Liver (tissue), 9 donors: ENCODE data around the gene MFSD2B. TPM values are rescaled to one million over a fixed set of nuclear protein-coding genes. Genes with fewer than 3 reads are reported as not detected.

Experiments used
- DNase-seq: peaks from one replicate; pipeline ENCODE4 v3.0.0-alpha.2; 2017; ENCODE audit warnings: low spot score
- H3K27ac ChIP-seq, 2 donors: one replicate each; pipeline ENCODE4 v1.7.0; 2013; ENCODE audit warnings: inconsistent platforms in 2 of 2, low read length in 2 of 2, control low read depth in 1 of 2, low read depth in 1 of 2, mild to moderate bottlenecking in 1 of 2
- H3K27me3 ChIP-seq, 4 donors: one replicate each; pipeline versions ENCODE4 v1.6.1 to v1.7.0; 2013; ENCODE audit warnings: low read length in 3 of 4, inconsistent platforms in 1 of 4, mild to moderate bottlenecking in 1 of 4, moderate library complexity in 1 of 4; ENCODE audit not compliant: control insufficient read depth in 4 of 4, insufficient read depth in 4 of 4
- H3K36me3 ChIP-seq, 4 donors: one replicate each; pipeline versions ENCODE4 v1.6.1 to v1.7.0; 2013; ENCODE audit warnings: low read length in 3 of 4, mild to moderate bottlenecking in 3 of 4, low read depth in 1 of 4, moderate library complexity in 1 of 4; ENCODE audit not compliant: control insufficient read depth in 4 of 4, insufficient read depth in 3 of 4
- H3K4me1 ChIP-seq, 4 donors: one replicate each; pipeline versions ENCODE4 v1.6.1 to v1.7.0; 2013; ENCODE audit warnings: low read length in 3 of 4, mild to moderate bottlenecking in 3 of 4, moderate library complexity in 1 of 4; ENCODE audit not compliant: control insufficient read depth in 4 of 4, insufficient read depth in 4 of 4
- H3K4me3 ChIP-seq, 3 donors: one replicate each; pipeline versions ENCODE4 v1.6.1 to v1.7.0; 2013; ENCODE audit warnings: low read length in 3 of 3, control low read depth in 1 of 3, low read depth in 1 of 3, mild to moderate bottlenecking in 1 of 3
- H3K9ac ChIP-seq, 2 donors: one replicate each; pipeline ENCODE4 v1.7.0; 2013; ENCODE audit warnings: low read length in 2 of 2, mild to moderate bottlenecking in 2 of 2, moderate library complexity in 2 of 2, control low read depth in 1 of 2, low read depth in 1 of 2
- H3K9me3 ChIP-seq, 4 donors: one replicate each; pipeline versions ENCODE4 v1.6.1 to v1.7.0; 2013; ENCODE audit warnings: low read length in 3 of 4; ENCODE audit not compliant: control insufficient read depth in 4 of 4
- ATF3 ChIP-seq: IDR thresholded peaks from 2 replicates; pipeline ENCODE4 v1.6.1; 2016; ENCODE audit warnings: antibody characterized with exemption
- CTCF ChIP-seq: fragments of 150-350 bp; IDR thresholded peaks from 2 replicates; pipeline ENCODE4 v1.5.1; 2017; ENCODE audit warnings: improper control_type of control experiment, low read depth, low read length; ENCODE audit not compliant: missing input control
- EGR1 ChIP-seq, 2 donors: IDR thresholded peaks; 2 replicates each; pipeline ENCODE4 v1.6.1; 2016 to 2018; ENCODE audit warnings: antibody characterized with exemption in 2 of 2, low read depth in 2 of 2
- FOXA1 ChIP-seq: IDR thresholded peaks from 2 replicates; pipeline ENCODE4 v1.6.1; 2016; ENCODE audit warnings: antibody characterized with exemption
- FOXA2 ChIP-seq: IDR thresholded peaks from 2 replicates; pipeline ENCODE4 v1.6.1; 2016; ENCODE audit warnings: antibody characterized with exemption
- GABPA ChIP-seq, 2 donors: IDR thresholded peaks in 1 of 2; conservative IDR thresholded peaks in 1 of 2; 2 replicates each; pipeline ENCODE4 v1.6.1; 2016; ENCODE audit warnings: antibody characterized with exemption in 2 of 2, mild to moderate bottlenecking in 1 of 2, moderate library complexity in 1 of 2
- HNF4A ChIP-seq, 2 donors: conservative IDR thresholded peaks; 2 replicates each; pipeline ENCODE4 v1.6.1; 2016; ENCODE audit warnings: antibody characterized with exemption in 2 of 2, mild to moderate bottlenecking in 2 of 2
- HNF4G ChIP-seq: IDR thresholded peaks from 2 replicates; pipeline ENCODE4 v1.6.1; 2016; ENCODE audit warnings: antibody characterized with exemption
- JUND ChIP-seq, 2 donors: IDR thresholded peaks; 2 replicates each; pipeline ENCODE4 v1.6.1; 2016; ENCODE audit warnings: antibody characterized with exemption in 2 of 2
- MAX ChIP-seq: IDR thresholded peaks from 2 replicates; pipeline ENCODE4 v1.6.1; 2016; ENCODE audit warnings: antibody characterized with exemption
- NR2F2 ChIP-seq: IDR thresholded peaks from 2 replicates; pipeline ENCODE4 v1.6.1; 2016; ENCODE audit warnings: antibody characterized with exemption
- RAD21 ChIP-seq, 2 donors: IDR thresholded peaks; 2 replicates each; pipeline ENCODE4 v1.6.1; 2016; ENCODE audit warnings: antibody characterized with exemption in 2 of 2, mild to moderate bottlenecking in 2 of 2
- REST ChIP-seq: IDR thresholded peaks from 2 replicates; pipeline ENCODE4 v1.6.1; 2016; ENCODE audit warnings: antibody characterized with exemption, mild to moderate bottlenecking
- RXRA ChIP-seq, 2 donors: IDR thresholded peaks; 2 replicates each; pipeline ENCODE4 v1.6.1; 2017 to 2018; ENCODE audit warnings: antibody characterized with exemption in 2 of 2, mild to moderate bottlenecking in 1 of 2
- SP1 ChIP-seq: IDR thresholded peaks from 2 replicates; pipeline ENCODE4 v1.6.1; 2018; ENCODE audit warnings: antibody characterized with exemption, mild to moderate bottlenecking
- TAF1 ChIP-seq: conservative IDR thresholded peaks from 2 replicates; pipeline ENCODE4 v1.6.1; 2016; ENCODE audit warnings: antibody characterized with exemption, mild to moderate bottlenecking
- YY1 ChIP-seq: IDR thresholded peaks from 2 replicates; pipeline ENCODE4 v1.6.1; 2016; ENCODE audit warnings: antibody characterized with exemption, mild to moderate bottlenecking
- ZBTB33 ChIP-seq: IDR thresholded peaks from 2 replicates; pipeline ENCODE4 v1.6.1; 2016; ENCODE audit warnings: antibody characterized with exemption
- WGBS: extraction: QIAGEN DNeasy Blood & Tissue Kit; methylation state at CpG from one replicate; pipeline ENCODE4 v1.1.7; 2013; 5-methylcytosine and 5-hydroxymethylcytosine counted together
- polyA plus RNA-seq, 2 donors: library from polyadenylated mRNA; stranded (reverse) in 1 of 2; unstranded in 1 of 2; fragments of 200-250 nt in 1 of 2; fragments of >200 nt in 1 of 2; fragmentation: Nextera tagmentation in 1 of 2; extraction: Ambion mirVana in 1 of 2; gene quantifications; one replicate each; pipeline versions ENCODE4 v1.2.1 to v1.2.3, GENCODE V29; 2013 to 2015
- total RNA-seq, 2 donors: library from RNA; depleted of rRNA; stranded (reverse); fragments of >200 nt; gene quantifications; one replicate each; pipeline ENCODE4 v1.2.3, GENCODE V29; 2014
- donor health status: healthy.
- donor health status: healthy.
- donor health status: healthy.
- donor health status: healthy.
- donor health status: healthy.

MFSD2B gene
- total and polyA plus RNA-seq, 4 donors = 0.02 to 26.1 (median 0.22) TPM

- H3K4me1 ChIP-seq = peaks cover 3 to 10% (median 6%) of the 10 kb centered on the region in 4 donors
- H3K9ac ChIP-seq = no peak overlapping the region
- no peaks in the 10 kb centered on the region for H3K27me3 ChIP-seq
- 72% methylated on average over 9 of the region's 9 CpGs for WGBS
- TF ChIP-seq HNF4G (no peak), TAF1 (no peak), ATF3 (no peak), RXRA (IDR thresholded peaks at IDR 0.05) (no peak), YY1 (no peak), GABPA (IDR thresholded peaks at IDR 0.05 in 1 of 2, conservative IDR thresholded peaks at IDR 0.05 in 1 of 2) (no peak), CTCF (no peak), SP1 (no peak), NR2F2 (no peak), RAD21 (IDR thresholded peaks at IDR 0.05) (no peak), MAX (no peak), FOXA2 (no peak), REST (no peak), EGR1 (IDR thresholded peaks at IDR 0.05; ENCODE audit: low read depth in 2 of 2) (no peak), HNF4A (conservative IDR thresholded peaks at IDR 0.05) (no peak), JUND (IDR thresholded peaks at IDR 0.05) (no peak), ZBTB33 (no peak), FOXA1 (no peak)
- DNase-seq = no peak
- no peaks in the 10 kb centered on the region for H3K36me3 ChIP-seq
- H3K9me3 ChIP-seq = no peaks in the 10 kb centered on the region
- no peak overlapping the region for H3K27ac ChIP-seq
- peak overlapping the region in 2 of 3 donors; percentile 42 to 54 for H3K4me3 ChIP-seq
Observed at GRCh38 chr2:24009367-24009679, 562 bp upstream of the MFSD2B start.
